NT2/D1 (cell line): ENCODE measurements around the gene MYD88.

Source experiments
- SUZ12 ChIP-seq: IDR thresholded peaks from 2 replicates; pipeline ENCODE4 v1.6.1; 2011; ENCODE audit not compliant: insufficient read length, insufficient read depth; ENCODE audit errors: extremely low read depth
- ZNF274 ChIP-seq: IDR thresholded peaks from 2 replicates; pipeline ENCODE4 v1.6.1; 2011; ENCODE audit warnings: mild to moderate bottlenecking, low read depth, low read length

DNA sequence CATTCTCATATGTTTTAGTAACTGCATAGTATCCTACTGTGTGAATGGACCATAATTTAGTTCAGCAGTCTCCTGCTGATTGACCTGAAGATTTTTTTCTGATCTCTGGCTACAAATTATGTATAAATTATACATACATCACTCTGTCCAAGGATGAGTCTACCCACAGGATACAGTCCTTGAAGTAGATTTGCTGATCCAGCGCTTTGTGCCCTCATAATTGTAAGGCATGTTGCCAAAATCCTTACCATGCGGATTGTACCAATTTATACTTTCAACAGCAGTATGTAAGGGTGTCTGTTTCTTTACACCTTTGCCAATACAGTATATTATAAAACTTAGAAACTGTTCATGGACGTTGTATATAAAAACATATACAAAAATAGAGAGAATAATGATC, 48.0 kb upstream of the MYD88 start:
- TF ChIP-seq SUZ12, result no peak
- TF ChIP-seq ZNF274, result no peak
